DOHH2 (cell line): ENCODE results near the gene SLC44A3.

Experiments used
- EZH2phosphoT487 ChIP-seq: fragments of 200-600 bp; sonication (generic); IDR thresholded peaks from 2 replicates; pipeline ENCODE4 v1.6.1; 2017; ENCODE audit warnings: borderline replicate concordance, mild to moderate bottlenecking, antibody characterized with exemption, low read length, moderate library complexity, mixed read lengths
- TF ChIP-seq, protein P1 (sequence below): fragments of 200-600 bp; sonication (generic); IDR thresholded peaks from one replicate; pipeline ENCODE4 v1.5.1; 2014; ENCODE audit warnings: antibody characterized with exemption, mild to moderate bottlenecking, low read depth, low read length; ENCODE audit not compliant: poor library complexity, severe bottlenecking

DNA sequence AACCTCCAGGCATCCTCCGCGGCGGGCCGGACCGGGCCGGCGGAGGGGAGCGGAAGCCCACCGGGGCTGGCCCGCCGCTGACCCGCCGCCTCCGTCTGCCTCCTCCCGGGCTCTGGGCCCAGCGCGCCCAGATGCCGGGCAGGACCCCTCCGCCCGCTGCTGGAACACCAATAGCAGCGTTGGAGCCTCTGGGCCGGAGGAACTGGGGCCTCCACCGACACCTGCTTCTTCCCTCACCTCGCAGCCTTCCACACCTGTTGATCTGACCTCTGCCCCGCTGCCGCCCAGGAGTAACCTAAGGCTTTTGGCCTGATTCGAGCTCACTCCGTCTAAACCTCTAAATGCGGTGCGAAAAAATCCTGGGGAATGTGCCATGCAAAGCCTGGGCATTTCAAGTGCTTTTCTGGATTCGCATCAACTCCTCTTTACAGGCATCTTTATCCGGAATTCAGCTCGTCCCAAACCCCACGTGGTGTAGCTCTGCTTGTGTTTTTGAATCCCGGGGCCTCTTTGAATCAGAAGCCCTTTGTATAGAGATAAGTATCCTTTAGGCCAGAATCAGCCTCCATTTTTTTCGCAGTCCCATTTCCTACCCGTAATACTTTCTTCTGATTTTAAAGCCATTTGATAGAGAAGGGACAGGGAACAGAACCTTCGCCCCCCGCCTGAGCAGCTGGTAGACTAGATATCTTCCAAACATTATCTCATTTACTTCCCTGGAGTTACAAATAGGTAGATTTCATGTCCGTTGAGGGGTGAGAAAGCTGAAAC, 107.4 kb downstream of the SLC44A3 start:
- TF ChIP-seq, protein P1, sequence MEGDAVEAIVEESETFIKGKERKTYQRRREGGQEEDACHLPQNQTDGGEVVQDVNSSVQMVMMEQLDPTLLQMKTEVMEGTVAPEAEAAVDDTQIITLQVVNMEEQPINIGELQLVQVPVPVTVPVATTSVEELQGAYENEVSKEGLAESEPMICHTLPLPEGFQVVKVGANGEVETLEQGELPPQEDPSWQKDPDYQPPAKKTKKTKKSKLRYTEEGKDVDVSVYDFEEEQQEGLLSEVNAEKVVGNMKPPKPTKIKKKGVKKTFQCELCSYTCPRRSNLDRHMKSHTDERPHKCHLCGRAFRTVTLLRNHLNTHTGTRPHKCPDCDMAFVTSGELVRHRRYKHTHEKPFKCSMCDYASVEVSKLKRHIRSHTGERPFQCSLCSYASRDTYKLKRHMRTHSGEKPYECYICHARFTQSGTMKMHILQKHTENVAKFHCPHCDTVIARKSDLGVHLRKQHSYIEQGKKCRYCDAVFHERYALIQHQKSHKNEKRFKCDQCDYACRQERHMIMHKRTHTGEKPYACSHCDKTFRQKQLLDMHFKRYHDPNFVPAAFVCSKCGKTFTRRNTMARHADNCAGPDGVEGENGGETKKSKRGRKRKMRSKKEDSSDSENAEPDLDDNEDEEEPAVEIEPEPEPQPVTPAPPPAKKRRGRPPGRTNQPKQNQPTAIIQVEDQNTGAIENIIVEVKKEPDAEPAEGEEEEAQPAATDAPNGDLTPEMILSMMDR, result no peak
- no peak for TF ChIP-seq EZH2phosphoT487
